Ovary (tissue), 3 donors: Measurements from ENCODE around the gene PLEKHA7.

Source experiments
- CTCF ChIP-seq, 3 donors: fragments of 450-650 bp in 2 of 3; fragments of 200-600 bp in 1 of 3; IDR thresholded peaks; one replicate each; pipeline versions ENCODE4 v1.5.1 to v1.8.0; 2016 to 2022; ENCODE audit warnings: antibody characterized with exemption in 3 of 3, mild to moderate bottlenecking in 1 of 3
- POLR2A ChIP-seq: fragments of 450-650 bp; IDR thresholded peaks from one replicate; pipeline ENCODE4 v1.6.1; 2017; ENCODE audit warnings: antibody characterized with exemption, mild to moderate bottlenecking, moderate library complexity
- donor health status: DM: no; HTN: no; CAD: no.

- TF ChIP-seq CTCF (IDR thresholded peaks at IDR 0.05) (no peak), POLR2A (no peak)
Measured at GRCh38 chr11:17003426-17003825, 10.8 kb downstream of the PLEKHA7 start.
